Brain pericyte (primary cell): Measurements from ENCODE around the gene EHD4.

Experiments used
- DNase-seq: peaks from one replicate; pipeline ENCODE4 v3.0.0-alpha.2; 2012; ENCODE audit warnings: low read depth, low spot score

EHD4 gene

DNA sequence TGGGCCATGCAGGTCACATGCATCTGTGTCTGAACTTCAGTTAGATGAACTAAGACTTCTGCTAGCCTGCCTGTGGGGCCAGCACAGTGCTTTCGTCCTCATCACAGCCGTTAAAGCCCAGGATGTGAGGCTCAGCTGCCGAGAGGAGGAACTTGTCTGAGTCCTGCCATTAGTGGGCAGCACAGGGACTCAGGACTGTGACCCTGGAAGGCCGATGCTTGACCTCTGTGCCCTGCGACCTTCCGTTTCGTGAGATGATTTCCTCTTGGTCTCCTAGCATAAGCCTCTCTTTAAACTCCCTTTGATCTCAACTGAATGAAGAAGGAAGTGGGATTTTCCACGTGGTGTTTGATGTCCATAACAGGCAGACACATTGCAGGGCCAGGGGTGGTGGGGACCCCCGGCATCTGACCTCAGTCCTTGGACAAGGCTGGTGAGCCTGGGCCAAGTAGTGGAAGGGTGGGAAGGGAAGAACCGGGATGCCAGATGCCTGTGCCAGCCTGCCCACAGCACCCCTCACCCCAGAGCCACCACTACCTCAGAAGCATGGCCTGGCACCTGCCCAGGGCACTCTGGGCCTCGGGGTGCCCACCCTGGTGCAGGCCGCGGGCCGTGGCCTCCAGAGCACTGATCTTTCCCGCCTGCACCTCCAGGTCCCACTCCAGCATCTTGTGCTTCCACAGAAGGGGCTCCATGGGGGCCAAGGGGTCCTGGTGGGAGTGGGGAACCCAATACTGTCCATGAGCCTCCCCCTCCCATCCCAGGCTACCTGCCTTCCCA lies 112.1 kb downstream of the EHD4 start:
- no peak for DNase-seq

DNA sequence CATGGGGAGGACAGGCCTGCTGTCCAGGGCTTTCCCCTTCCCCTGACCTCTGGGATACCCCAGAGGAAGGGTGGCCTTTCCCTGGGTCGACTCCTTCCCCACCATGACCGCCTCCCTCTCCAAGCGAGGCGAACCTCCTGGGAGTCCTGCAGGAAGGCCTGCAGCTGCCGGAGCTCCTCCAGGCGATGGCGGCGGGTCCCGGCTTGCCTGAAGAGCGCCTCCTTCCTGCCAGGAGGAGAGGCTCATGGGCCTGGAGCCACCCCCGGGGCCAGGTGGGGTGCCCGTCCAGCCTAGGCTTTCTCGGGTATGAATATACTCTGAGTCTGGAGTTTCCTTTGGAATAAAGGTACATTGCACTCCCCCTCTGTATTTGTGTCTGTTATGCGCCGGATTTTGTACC lies 113.6 kb downstream of the EHD4 start:
- no peak for DNase-seq

DNA sequence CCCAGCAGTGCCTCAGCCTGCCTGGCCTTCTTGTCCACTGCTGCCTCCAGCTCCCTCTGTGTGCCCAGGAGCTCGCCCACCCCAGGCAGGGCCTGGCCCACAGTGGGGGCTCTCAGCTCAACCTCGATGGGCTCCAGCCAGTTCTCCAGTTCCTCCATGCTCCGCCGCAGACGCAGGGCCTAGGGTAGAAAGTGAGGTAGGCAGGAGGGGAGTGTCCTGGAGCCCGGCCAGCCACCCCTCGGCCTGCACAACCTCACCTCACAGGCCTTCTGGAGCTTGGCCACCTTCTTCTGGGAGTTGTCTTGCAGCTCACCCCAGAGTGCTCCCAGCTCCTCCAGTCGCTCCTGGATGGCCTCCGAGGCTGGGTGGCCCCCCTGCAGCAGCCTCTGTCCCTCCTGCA lies 115.0 kb downstream of the EHD4 start:
- no peak for DNase-seq

DNA sequence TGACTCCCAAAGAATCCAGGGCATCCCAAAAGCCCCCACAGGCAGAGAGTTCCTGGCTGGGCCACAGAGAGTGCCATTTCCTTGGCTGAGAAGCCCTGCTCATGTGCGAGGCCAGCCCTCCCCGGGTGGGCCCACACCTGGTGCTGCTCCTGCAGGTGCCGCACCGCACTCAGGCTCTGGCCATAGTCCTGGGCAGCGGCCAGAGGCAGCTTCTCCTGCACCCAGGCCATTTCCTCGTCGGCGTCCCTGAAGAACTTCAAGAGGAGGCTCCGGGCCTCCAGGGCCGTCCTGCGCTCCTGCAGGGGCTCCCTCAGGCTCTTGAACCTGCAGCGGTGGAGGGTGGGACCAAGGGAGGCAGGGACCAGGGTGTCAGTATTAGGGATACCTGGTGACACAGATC lies 115.6 kb downstream of the EHD4 start:
- no peak for DNase-seq

DNA sequence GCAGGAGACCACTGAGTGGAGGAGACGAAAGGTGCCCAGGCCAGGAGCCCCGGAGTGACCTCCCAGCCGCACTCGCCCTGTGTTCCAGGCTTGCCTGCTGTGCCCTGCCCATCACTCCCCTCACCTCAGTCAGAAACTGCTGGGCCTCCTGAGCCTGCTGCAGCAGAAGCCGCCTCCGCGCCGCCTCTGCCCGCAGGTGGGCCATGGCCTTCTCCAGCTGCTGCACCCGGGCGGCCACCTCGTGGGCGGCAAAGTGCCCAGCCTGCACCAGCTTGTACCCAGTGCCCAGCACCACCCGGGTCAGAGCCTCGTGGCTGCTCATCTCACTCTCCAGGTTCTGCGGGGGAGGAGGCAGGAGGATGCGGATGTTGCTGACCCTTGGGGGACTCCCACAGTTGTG lies 116.1 kb downstream of the EHD4 start:
- DNase-seq = no peak

DNA sequence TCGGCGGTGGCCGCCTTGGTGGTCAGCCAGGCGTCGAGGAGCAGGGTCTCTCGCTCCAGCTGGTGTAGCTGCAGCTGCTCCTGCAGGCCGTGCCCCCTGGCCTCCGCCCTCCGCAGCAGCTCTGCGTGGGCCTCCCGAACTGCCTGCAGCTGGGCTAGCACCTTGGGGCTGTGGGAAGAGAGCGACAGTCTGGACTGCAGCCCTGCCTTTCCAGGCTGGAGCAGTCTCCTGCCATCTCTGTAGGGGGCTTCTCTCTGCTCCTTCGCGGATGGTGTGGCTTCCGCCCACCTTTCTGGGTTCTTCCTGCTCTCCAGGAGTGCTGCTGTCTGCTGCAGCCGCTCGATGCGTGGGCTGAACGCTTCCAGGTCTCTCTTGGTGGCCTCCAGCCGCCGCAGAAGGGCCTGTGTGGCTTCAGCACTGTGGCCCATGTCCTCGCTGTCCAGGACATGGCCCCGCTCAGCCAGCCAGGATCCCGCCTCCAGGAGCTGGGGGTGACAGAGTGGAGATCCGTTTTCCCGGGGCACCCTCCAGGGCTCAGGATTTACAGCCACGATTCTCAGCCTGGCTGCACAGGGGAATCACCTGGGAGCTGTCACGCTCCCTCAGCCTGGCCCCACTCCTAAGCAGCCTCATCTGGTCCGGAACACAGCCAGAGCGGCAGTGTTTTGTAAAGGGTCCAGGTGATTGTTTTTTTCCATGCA lies 116.9 kb downstream of the EHD4 start:
- DNase-seq = no peak

DNA sequence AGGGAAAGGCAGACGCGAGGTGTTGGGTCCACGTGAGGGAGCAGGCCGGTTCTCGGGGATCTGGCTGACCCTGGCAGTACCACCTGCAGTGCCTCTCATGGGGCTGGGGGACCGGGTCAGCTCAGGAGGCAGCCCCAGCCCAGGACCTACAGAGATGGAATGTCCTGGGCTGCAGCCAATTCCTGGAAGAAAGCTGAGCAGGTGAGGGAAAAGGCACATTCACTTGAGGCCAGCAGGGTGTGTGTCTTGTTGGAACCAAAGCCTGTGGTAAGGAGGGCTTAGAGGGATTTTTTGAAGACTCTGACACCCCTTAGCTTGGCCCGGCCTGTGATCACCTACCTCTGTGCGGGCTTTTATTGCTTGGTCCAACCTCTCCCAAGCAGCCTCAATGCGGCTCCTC lies 117.9 kb downstream of the EHD4 start:
- no peak for DNase-seq

DNA sequence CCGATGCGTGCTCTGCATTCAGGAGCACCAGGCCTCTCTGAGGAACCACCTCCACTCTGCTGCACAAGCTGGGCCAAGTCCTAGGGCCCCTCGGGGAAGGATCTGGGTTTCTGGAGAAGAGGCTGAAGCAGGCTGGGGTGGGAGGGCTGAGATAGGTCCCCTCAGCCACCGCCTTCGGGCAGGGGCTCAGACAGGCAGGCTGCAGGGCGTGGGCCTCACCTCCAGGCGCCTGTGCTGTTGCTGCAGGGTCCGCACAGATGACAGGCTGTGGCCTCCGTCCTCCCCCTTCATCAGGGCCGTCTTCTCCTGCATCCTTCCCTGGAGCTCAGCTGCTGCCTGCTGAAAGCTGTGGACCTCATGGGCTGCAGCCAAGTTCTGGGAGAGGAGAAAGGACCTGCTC lies 118.5 kb downstream of the EHD4 start:
- no peak for DNase-seq

DNA sequence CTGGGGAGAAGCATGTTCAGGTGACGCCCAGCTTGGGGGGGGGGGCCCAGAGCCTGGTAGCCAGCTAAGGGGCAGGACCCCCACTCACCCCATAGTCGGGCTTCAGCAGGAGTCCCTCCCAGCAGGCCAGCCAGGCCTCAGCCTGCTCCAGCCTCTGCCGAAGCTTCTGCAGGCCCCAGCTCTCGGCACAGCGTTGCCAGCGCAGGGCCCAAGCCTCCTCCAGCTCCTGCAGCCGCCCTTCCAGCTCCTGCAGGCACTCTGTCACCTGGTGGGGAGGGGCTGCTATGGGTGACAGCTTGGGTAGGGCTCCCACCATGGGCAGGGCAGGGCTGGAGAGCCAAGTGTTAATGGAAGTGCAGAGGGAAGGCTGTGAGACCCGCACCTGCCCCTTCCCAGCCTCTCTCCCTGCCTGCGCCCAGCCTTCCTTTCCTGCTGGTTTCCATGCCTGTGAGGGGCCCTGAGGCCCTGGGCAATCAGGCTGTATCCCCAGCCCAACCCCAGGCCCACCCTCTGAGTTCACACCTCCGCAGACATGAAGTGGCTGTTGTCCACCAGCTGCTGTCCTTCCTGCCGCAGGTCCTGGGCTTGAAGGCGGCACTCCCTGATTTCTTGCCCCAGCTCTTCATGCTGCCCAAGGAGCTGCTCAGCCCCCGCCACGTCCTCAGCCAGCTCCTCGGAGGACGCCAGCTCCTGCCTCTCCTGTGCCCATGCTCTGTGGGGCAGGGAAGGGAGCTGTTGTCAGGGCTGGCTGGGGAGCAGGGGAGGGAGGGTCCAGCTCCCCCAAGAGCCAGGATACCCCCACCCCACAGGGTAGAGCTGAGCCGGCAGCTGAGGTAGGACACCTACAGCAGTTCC lies 119.4 kb downstream of the EHD4 start:
- DNase-seq = no peak

DNA sequence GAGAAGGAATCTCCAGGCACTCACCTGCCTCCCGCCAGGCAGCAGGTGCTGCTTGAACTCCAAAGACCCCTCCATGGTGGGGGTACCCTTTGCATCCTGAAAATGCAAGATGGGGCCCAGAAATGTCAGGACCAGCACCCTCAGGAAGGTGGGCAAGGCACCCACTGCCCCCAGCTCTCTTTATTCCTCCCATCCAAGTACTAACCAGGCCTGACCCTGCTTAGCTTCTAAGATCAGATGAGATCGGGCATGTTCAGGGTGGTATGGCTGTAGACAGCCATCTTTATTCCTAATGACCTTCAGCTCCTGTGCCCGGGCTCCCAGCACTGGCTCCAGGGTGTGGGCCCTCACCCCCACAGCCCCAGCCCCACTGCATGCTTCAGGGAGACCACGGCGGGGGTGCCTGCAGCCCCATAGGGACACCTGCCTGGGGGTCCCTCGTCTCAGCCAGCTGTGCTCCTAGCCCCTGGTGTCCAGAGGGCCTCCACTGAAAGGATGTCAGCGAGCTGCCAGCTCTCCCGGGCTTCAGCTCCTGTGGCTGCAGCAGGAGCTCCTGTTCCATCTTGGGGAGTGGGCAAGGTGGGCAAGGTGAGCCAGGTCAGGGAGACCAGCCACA lies 120.5 kb downstream of the EHD4 start:
- DNase-seq = no peak

DNA sequence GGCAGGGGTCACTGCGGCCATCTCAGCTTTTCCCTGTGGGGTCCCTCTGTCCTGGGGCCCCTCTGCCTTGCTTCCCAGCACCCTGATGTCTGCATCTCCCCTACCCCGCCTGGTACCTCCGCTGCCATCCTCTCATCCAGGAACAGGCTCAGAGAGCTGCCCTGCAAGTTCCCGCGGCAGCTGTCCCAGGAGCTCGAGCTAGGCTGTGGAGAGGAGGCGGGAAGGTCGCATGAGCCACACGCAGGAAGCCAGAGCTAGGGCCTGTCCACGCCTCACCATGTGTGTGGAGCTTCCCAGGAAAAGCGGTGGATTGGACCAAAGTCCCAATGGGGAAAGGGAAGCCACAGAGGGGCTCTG lies 121.2 kb downstream of the EHD4 start:
- DNase-seq = no peak

DNA sequence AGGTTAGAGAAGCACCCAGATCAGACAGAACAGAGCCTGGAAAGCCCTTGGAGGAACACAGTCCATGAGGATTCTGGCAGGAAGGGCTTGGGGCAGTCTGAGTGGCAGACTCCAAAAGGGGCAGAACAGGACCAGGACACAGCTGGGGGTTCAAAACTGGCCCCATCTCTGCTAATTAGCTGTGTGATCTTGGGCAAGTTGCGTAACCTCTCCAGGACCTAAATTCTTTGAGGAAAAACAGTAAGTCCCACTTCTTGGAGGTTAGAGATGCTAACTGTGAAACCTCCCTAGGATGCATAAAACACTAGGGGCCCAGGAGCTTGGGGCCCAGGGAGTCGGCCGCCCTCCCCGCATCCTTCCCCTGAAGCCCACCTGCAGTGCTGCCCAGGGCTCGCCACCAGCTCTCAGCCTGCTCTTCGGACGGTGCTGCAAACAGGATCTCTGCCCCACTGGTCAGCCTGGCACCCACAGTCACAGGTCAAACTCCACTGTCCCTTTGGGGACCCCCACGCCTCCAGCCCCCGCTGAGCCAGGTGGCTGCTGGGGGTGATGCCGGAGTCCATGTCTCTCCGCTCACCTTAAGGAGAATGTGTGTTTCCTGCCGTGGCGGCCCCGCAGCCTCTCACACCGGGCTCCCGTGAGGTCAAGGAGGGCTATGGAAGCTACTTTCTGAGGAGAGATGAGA lies 121.7 kb downstream of the EHD4 start:
- no peak for DNase-seq

DNA sequence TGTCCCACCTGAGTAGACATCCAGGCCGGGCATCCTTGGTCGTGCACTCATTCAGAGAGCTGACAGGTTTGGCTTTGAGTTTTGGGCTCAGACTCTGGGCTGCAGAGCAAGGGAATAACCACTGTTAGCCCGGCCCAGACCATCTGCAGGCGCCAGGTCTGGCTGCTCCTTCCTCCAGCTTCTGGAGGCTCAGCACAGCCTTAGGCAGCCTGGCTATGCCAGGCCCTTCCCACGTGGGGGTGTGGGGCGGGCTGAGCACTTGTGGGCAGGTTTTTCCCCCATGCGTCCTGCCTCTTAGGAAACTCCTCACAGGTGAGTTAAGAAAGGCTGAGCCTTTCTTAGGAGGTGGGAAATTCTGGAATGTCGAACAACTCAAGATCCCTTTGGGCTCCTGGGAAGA lies 122.5 kb downstream of the EHD4 start:
- no peak for DNase-seq

DNA sequence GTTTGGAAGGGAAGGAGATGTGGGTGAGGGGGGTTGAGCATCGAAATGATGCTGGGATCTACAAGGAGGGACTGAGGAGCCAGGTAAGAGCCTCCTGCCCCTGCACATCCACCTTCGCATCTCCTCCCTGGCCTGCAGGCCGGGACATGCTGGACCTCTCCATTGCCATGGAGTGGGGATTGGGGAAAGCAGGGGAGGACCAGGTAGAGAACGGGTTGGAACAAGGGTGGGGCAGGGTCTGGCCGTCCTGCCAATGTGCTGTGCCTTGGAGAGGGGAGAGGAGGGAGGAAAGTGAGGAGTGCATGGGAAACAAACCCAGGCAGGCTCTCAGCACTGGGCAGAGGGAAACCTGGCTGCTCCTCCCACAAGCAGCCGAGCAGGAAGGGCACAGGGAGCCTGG lies 123.2 kb downstream of the EHD4 start:
- no peak for DNase-seq

DNA sequence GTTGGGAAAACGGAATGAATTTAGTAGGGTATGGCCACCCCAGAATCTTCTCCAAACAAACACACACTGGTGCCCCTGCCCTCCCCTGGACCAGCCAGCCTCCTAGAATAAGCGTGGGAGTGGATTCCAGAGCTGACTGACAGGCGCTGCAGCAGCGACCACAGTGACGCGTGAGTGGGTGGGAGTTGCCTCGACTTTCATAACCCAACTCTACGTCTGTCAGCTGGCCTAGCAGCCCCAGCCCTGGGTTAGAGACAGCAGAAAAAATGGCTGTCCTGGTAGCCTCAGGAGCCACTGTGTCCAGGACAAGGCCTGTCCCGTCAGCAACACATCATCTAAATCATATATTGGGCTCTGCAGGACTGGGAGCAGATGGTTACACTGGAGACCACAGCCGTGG lies 123.7 kb downstream of the EHD4 start:
- no peak for DNase-seq

DNA sequence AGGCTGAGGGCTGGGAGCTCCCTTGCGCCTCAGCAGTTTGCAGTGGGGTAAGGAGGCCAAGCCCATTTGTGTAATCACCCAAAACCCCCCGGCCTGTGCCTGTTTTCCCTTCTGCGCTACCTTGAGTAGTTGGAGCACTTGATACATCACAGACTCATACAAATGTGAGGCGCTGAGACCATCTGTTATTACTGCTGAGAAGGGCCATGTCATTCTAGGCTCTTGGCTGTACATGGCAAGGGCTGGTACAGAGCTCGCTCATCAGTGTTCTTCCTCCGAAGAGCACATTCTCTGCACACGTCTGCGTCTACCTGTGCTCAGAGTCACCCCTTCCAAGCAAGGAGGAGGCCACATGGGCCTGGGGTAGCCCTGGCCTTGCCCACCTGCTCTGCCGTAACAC lies 124.4 kb downstream of the EHD4 start:
- no peak for DNase-seq

DNA sequence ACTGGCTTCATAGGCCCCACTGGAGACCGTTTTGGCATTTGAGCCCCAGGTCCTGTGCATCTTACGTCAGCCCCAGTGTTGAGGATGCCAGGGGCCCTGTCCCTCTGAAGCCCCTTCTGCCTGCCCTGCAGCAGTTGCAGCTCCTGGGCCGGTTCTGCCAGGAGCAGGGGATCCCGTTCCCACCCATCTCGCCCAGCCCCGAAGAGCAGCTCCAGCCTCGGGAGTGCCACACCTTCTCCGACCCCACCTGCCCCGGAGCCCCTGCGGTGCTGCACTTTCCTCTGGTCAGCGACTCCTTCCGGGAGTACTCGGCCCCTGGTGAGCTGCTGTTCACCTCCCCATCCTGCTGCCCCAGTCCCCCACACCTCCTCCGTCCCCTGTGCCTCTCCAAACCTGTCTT lies 125.2 kb downstream of the EHD4 start:
- DNase-seq = no peak
